Prostate gland (tissue), 2 donors: ENCODE measurements around the gene BMP2K.

Experiments
- CTCF ChIP-seq, 4 experiments: fragments of 200-600 bp in 2 of 4; fragments of 450-650 bp in 2 of 4; sonication (generic) in 2 of 4; IDR thresholded peaks; 1 replicate in 3 of 4; 2 replicates in 1 of 4; pipeline ENCODE4 v1.5.1; 2016 to 2019; ENCODE audit warnings: antibody characterized with exemption in 4 of 4, mild to moderate bottlenecking in 2 of 4, moderate library complexity in 2 of 4
- POLR2AphosphoS5 ChIP-seq: sonication (generic); formaldehyde crosslinking; IDR thresholded peaks from one replicate; pipeline ENCODE4 v1.6.1; 2017; ENCODE audit warnings: antibody characterized with exemption

- TF ChIP-seq POLR2AphosphoS5, result no peak
- TF ChIP-seq CTCF (IDR thresholded peaks at IDR 0.05), result no peak
These were observed 86.2 kb downstream of the BMP2K start for GRCh38 chr4:78862314-78862737.
